Lung microvascular endothelial cell (primary cell): Measurements from ENCODE around the gene WDR27. TPM values are rescaled to one million over a fixed set of nuclear protein-coding genes. Genes with fewer than 3 reads are reported as not detected.
A peak's percentile ranks its signal among the peaks of the same experiment; 100 is the strongest.

Source experiments
- DNase-seq, 2 donors: peaks; one replicate each; pipeline versions ENCODE4 v3.0.0 to v3.0.0-alpha.2; 2010; ENCODE audit warnings: low read depth in 2 of 2
- total RNA-seq: library from RNA; depleted of rRNA; stranded (reverse); fragments of >200 nt; gene quantifications from 2 replicates; pipeline ENCODE4 v1.2.1, GENCODE V29; 2014

The WDR27 gene
- total RNA-seq, 1 donor from 2014 or later, result 18.7 TPM

GRCh38 chr6:169566961-169567750 lies 134.7 kb downstream of the WDR27 start:
- no peak for DNase-seq

- no peak for DNase-seq
These were observed 135.5 kb downstream of the WDR27 start for GRCh38 chr6:169566319-169566718.

DNA sequence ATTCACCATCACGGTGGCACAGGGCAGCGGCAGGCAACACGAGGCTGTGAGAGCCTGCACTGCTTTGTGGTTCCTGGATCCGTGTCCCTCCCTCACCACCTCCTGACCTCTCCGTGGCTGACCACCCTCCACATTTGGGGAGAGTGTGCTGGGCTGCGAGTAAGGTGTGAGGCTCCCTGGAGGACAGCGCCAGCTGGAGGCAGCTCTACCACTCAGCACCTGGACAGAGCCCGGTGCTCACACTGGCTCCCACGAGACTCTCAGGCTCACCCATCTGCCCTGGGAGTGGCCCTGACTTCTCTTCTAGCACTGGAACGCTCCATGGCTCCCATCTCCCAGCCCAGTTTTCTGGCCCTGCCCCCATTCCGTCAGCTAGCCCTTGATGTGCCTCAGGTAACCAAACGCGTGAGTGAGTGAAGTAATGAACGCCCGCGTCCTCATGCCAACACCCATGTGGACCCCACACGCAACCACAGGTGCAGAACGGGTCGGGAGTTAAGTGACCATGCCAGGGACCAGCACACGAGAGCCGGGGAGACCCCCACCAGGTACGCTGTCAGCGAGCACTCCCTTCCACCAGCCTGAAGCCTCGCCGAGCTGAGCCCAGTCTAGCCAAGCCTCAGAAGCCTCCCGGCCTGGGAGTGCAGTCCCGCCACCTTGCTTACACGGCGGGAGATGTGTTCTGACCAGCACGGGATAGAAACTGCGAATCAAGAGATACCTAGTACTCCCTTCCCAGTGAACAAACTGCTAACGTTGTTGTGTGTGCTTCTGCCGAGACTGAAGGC lies 137.2 kb downstream of the WDR27 start:
- DNase-seq, result no peak

GRCh38 chr6:169561665-169562064 lies 140.2 kb downstream of the WDR27 start:
- no peak for DNase-seq

- DNase-seq, result no peak
These were observed 142.2 kb downstream of the WDR27 start for GRCh38 chr6:169559592-169559991.

GRCh38 chr6:169558774-169559441 lies 142.9 kb downstream of the WDR27 start:
- DNase-seq, result no peak

DNA sequence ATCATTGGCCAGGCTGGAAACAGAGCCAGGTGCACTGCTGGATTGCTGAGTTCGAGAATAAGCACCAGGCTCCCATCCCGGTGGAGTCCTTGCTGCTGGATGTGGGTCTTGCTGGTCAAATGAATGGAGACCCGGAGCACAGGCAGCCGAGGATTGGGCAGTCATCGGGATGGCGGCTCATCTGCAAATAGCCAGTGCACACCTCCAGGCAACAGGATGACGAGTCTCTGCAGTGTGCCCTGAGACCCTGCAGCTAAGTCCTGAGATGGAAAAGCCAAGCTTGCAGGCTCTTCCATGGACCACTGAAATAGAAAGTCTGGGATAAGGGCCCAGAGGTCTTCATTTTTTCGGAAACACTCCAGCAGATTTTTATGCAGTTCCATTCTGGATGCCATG lies 143.5 kb downstream of the WDR27 start:
- no peak for DNase-seq

- no peak for DNase-seq
These were observed 143.9 kb downstream of the WDR27 start for GRCh38 chr6:169557887-169558286.

DNA sequence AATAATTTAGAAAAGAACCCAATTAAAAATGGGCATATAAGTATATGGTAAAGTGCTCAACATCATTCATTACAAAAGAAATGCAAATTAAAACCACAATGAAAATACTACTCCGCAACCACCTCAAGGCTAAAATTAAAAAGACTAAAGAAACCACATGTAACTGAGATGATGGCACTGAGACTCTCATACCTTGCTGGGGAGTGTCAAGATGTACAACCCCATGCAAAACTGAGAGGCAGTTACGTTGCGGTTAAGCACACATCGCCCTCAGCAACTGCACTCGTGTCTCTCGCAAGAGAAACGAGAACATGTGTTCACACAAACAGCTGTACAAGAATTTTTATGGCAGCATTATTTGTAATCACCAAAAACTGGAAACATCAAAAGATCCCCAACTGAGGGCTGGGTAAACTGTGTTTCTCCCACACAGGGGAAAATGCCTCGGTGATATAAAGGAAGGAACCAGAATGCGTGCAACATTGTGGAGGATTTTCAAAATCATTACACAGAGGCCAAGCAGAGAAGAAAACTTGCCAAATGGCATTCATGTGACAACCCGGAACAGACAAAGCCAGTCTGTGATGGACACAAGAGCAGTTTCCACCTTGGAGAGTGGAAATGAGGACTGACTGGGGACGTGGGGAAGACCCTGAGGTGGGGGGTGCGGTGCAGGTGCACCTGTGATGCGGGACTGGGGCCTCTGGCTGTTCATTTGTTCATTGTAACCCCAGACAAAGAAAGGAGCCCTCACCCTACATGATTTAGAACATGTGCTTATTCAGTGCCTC lies 144.9 kb downstream of the WDR27 start:
- DNase-seq, result no peak

DNA sequence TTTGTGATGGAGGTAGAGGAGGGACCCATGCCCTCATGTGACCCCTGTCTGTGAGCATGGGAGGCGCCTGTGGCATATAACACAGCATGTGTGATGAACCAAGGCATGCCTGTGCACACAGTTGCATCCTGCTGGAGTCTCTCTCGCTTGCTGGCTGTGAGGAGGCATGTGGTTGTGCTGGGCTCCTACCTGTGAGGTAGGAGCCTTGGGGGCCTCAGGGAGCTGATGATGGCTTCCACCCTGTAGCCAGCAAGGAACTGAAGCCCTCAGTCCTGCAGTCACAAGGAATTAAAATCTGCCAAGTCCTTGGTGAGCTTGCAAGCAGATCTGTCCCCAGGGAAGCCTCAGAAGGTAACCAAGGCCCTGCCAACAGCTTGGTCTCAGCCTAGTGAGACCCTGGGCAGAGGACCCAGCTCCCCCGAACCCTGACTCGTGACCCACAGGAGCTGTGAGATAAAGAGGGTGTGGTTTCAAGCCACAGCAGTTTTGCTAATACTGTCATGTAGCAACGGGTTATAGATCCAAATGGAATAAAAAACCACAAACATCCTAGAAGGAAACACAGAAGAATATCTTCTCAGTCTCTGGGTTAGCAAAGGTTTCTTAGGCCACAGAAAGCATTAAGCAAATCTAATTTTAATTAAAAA lies 145.7 kb downstream of the WDR27 start:
- DNase-seq, result no peak

DNA sequence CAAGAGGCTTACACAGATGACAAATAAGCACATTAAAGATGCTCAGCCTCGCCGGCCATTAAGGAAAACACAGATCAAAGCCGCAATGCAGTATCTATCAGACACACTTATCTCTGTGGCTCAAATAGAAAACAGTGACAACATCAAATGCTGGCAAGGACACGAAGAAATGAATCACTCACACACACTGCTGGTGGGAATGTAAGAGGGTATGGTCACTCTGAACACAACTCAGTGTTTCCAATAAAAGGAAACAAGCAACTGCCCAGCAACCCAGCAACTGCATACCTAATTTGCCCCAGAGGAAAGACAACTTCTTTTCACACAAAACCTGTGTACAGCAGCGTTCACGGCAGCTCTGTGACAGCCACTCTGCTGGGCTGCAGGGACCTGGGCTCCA lies 155.8 kb downstream of the WDR27 start:
- DNase-seq, result no peak

DNA sequence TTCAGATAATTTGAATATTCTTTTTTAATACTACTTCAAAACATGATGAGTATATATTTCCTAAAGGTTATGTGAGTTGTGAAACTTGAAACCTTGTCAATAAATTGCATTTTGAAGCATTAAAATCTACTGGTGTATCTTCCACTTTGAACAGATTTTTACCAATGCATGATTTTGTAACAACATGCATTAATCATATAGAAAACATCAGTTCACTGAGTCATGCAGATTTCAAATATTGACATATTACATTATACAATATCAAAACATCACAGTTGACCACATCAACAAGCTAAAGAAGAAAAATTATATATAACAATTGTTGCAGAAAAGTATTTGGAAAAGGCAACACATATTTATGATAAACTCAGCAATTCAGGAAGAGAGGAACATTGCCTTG lies 158.1 kb downstream of the WDR27 start:
- no peak for DNase-seq

DNA sequence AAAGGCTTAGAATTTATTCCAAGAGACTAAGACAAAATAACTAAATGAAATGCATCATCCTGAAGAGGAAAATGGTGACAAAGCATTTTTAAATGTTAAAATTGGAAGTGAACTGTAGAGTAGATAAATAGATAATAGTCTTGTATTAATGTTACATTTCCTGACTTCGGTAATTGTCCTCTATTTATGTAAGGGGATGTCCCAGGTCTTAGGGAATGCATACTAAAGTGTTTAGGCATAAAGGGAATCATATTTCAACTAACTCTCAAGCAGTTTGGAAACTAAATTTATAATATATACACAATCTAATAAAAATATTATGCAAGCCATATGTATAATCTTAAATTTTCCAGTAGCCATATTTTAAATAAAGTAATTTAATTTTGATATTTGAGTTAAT lies 159.3 kb downstream of the WDR27 start:
- DNase-seq, result no peak

DNA sequence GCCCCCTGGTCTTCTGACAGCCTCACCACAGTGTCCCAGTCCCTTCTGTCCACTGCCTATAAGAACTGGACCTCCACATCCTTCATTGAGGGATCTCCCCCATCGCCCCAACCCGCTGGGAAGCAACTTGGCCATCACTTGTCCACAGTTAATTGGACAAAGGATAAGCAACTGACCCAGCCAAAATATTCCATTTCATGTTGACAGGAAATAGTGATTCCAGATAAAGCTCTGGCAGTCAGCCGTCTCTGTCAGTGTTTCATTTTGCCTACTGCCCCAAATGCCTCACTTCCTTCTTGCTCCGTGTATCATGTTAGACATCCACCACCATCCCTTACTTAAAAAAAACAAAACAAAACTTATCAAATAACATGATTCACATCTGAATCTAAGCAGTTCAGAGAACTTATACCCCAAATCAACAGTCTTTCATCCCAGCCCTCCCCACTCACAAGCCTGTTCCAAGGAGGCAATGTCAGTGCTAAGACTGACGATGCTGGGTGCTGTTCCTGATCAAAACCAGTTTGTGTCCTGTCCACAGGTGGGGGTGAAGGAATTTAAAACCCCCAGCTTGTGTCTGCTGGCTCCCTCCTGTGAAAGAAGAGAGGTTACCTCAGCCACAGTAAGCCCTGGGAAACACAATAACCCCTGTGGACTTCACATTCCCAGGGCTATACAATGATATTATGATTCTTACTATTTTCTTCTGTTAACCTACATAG lies 162.5 kb downstream of the WDR27 start:
- DNase-seq, result peak; percentile 62 to 85

GRCh38 chr6:169536446-169537170 lies 165.2 kb downstream of the WDR27 start:
- DNase-seq, result no peak

GRCh38 chr6:169534039-169534421 lies 167.8 kb downstream of the WDR27 start:
- DNase-seq, result no peak

GRCh38 chr6:169533301-169534038 lies 168.4 kb downstream of the WDR27 start:
- DNase-seq, result no peak

GRCh38 chr6:169530752-169531123 lies 171.1 kb downstream of the WDR27 start:
- no peak for DNase-seq
